HG02588 (cell line): ENCODE measurements around the gene PCDHA13.
"Not testable (repeated sequence)": the region's sequence is repeated elsewhere in the genome, so short reads cannot be mapped to it uniquely, and the experiment has no call there.

Source experiments
- ATAC-seq: cut with Tn5 transposase; IDR thresholded peaks from one replicate; pipeline ENCODE4 v1.9.1; 2021; ENCODE audit warnings: mild to moderate bottlenecking, moderate library complexity; ENCODE audit not compliant: unreplicated experiment

The PCDHA13 gene, protein sequence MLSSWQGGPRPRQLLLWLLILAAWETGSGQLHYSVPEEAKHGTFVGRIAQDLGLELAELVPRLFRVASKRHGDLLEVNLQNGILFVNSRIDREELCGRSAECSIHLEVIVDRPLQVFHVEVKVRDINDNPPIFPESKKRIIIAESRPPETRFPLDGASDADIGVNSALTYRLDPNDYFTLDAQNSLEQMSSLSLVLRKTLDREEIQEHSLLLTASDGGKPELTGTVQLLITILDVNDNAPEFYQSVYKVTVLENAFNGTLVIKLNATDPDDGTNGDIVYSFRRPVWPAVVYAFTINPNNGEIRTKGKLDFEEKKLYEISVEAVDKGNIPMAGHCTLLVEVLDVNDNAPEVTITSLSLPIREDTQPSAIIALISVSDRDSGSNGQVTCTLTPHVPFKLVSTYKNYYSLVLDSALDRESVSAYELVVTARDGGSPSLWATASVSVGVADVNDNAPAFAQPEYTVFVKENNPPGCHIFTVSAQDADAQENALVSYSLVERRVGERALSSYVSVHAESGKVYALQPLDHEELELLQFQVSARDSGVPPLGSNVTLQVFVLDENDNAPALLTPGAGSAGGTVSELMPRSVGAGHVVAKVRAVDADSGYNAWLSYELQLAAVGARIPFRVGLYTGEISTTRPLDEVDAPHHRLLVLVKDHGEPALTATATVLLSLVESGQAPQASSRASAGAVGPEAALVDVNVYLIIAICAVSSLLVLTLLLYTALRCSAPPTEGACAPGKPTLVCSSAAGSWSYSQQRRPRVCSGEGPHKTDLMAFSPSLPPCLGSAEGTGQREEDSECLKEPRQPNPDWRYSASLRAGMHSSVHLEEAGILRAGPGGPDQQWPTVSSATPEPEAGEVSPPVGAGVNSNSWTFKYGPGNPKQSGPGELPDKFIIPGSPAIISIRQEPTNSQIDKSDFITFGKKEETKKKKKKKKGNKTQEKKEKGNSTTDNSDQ

DNA sequence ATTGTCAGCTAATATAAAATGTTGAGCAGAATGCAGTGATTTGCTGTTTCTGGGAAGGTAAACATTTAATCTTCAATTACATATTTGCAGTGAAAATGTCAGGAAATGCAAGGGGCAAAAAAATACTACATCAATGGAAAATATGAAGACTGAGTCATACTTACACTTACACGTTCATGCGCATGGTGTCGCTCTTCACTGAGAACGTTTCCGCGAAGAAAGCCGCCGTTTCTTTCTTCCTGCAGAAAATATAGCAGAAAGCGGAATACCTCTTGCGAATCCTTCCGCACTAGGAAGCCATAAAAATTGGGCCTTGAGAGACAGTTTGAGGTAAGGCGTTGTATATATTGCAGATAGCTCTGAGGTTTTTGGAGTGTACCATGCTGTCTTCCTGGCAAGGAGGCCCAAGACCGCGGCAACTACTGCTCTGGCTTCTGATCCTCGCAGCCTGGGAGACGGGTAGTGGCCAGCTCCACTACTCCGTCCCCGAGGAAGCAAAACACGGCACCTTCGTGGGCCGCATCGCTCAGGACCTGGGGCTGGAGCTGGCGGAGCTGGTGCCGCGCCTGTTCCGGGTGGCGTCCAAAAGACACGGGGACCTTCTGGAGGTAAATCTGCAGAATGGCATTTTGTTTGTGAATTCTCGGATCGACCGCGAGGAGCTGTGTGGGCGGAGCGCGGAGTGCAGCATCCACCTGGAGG is at the start of gene PCDHA13:
TSS of gene PCDHA13 (plus strand) at position 236 of the 702 bp plus-strand sequence. CDS start at position 381, 145 bp downstream.
- ATAC-seq = no peak

DNA sequence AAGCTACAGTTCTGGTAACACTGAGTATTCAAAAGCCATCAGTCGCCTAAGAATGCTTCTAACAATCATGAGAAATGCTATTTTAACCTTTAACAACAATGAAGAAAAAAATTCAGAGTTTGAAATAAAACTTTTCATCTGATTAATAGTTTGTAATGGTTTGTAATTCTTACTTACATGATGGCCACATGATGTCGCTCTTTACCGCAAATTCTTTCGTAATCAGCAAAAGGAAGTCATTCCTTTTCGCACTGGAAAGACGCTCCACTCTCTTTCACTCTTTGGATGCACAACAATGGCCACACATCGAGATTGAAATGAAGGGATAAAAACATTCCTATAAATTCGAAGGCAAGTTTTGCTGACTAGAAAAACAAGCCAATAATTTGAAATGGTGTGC is 47.9 kb upstream of the PCDHA13 start, which contains the start of gene PCDHA7:
TSS of gene PCDHA7 (plus strand) at position 277 of the 400 bp plus-strand sequence. CDS start at position 392, 115 bp downstream.
- ATAC-seq = no peak

DNA sequence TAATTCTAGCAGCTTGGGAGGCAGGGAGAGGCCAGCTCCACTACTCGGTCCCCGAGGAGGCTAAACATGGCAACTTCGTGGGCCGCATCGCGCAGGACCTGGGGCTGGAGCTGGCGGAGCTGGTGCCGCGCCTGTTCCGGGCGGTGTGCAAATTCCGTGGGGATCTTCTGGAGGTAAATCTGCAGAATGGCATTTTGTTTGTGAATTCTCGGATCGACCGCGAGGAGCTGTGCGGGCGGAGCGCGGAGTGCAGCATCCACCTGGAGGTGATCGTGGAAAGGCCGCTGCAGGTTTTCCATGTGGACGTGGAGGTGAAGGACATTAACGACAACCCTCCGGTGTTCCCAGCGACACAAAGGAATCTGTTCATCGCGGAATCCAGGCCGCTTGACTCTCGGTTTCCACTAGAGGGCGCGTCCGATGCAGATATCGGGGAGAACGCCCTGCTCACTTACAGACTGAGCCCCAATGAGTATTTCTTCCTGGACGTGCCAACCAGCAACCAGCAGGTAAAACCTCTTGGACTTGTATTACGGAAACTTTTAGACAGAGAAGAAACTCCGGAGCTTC is 47.4 kb upstream of the PCDHA13 start:
- not testable (repeated sequence) for ATAC-seq

DNA sequence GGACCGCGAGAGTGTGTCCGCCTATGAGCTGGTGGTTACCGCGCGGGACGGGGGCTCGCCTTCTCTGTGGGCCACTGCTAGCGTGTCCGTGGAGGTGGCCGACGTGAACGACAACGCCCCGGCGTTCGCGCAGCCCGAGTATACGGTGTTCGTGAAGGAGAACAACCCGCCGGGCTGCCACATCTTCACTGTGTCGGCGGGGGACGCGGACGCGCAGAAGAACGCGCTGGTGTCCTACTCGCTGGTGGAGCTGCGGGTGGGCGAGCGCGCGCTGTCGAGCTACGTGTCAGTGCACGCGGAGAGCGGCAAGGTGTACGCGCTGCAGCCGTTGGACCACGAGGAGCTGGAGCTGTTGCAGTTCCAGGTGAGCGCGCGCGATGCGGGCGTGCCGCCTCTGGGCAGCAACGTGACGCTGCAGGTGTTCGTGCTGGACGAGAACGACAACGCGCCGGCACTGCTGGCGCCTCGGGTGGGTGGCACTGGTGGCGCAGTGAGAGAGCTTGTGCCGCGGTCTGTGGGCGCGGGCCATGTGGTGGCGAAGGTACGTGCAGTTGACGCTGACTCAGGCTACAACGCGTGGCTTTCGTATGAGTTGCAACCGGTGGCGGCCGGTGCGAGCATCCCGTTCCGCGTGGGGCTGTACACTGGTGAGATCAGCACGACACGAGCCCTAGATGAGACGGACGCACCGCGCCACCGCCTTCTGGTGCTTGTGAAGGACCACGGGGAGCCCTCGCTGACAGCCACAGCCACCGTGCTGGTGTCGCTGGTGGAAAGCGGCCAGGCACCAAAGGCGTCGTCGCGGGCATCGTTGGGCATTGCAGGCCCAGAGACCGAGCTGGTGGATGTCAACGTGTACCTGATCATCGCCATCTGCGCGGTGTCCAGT is 46.1 kb upstream of the PCDHA13 start:
- no peak for ATAC-seq

DNA sequence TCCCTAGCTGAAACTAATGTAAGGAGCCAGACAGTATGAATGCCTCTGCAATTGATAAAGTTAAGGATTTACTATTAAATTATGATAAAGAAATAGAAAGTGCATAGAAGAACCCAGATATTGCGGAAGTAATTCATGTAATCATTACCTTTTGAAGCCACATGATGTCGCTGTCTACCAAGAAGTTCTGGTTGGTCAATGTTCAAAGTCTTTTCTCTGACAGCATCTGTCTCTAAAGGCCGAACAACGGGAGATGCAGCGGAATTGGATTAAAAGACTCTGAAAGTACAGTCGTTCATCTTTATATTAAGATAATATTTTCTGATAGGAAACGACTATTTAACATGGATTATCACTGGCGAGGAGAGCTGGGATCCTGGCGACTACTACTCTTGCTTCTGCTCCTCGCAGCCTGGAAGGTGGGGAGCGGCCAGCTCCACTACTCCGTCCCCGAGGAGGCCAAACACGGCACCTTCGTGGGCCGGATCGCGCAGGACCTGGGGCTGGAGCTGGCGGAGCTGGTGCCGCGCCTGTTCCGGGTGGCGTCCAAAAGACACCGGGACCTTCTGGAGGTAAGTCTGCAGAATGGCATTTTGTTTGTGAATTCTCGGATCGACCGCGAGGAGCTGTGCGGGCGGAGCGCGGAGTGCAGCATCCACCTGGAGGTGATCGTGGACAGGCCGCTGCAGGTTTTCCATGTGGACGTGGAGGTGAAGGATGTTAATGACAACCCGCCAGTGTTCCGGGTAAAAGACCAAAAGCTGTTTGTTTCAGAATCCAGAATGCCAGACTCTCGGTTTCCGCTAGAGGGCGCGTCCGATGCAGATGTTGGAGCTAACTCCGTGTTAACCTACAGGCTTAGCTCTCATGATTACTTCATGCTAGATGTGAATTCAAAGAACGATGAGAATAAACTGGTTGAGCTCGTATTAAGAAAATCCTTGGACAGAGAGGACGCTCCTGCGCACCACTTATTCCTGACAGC is 40.7 kb upstream of the PCDHA13 start, which contains the start of gene PCDHA8:
TSS of gene PCDHA8 (plus strand) at position 210 of the 985 bp plus-strand sequence. CDS start at position 345, 135 bp downstream.
- ATAC-seq = no peak

DNA sequence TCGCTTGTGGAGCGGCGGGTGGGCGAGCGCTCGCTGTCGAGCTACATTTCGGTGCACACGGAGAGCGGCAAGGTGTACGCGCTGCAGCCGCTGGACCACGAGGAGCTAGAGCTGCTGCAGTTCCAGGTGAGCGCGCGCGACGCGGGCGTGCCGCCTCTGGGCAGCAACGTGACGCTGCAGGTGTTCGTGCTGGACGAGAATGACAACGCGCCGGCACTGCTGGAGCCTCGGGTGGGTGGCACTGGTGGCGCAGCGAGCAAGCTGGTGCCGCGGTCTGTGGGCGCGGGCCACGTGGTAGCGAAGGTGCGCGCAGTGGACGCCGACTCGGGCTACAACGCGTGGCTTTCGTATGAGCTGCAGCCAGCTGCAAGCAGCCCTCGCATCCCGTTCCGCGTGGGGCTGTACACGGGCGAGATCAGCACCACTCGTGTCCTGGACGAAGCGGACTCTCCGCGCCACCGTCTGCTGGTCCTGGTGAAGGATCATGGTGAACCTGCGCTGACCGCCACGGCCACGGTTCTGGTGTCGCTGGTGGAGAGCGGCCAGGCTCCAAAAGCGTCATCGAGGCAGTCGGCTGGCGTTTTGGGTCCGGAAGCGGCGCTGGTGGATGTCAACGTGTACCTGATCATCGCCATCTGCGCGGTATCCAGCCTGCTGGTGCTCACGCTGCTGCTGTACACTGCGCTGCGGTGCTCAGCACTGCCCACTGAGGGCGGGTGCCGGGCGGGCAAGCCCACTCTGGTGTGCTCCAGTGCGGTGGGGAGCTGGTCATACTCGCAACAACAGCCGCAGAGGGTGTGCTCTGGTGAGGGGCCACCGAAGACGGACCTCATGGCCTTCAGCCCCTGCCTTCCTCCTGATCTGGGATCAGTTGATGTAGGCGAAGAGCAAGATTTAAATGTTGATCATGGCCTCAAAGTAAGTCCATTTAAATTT is 38.9 kb upstream of the PCDHA13 start:
- ATAC-seq = no peak

DNA sequence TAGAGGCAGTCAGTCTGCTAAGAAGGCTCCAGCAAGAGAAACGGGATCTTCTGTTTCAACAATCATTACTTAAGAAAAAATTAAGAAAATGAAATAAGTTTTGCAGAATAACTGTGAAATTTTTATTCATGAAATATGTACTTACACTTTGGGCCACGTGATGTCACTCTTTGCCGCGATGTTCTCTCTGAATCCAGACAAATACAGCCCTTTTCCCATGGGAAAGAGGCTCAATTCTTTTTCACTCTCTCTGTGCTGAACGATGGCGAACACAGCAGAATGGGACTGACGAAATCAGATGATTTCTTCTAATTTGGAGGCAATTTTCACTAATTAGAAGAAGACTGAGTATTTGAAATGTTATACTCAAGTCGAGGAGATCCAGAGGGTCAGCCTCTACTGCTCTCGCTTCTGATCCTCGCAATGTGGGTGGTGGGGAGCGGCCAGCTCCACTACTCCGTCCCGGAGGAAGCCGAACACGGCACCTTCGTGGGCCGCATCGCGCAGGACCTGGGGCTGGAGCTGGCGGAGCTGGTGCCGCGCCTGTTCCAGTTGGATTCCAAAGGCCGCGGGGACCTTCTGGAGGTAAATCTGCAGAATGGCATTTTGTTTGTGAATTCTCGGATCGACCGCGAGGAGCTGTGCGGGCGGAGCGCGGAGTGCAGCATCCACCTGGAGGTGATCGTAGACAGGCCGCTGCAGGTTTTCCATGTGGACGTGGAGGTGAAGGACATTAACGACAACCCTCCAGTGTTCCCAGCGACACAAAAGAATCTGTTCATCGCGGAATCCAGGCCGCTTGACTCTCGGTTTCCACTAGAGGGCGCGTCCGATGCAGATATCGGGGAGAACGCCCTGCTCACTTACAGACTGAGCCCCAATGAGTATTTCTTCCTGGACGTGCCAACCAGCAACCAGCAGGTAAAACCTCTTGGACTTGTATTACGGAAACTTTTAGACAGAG is 33.5 kb upstream of the PCDHA13 start, which contains the start of gene PCDHA9:
TSS of gene PCDHA9 (plus strand) at position 244 of the 964 bp plus-strand sequence. CDS start at position 358, 114 bp downstream.
- ATAC-seq = not testable (repeated sequence)

DNA sequence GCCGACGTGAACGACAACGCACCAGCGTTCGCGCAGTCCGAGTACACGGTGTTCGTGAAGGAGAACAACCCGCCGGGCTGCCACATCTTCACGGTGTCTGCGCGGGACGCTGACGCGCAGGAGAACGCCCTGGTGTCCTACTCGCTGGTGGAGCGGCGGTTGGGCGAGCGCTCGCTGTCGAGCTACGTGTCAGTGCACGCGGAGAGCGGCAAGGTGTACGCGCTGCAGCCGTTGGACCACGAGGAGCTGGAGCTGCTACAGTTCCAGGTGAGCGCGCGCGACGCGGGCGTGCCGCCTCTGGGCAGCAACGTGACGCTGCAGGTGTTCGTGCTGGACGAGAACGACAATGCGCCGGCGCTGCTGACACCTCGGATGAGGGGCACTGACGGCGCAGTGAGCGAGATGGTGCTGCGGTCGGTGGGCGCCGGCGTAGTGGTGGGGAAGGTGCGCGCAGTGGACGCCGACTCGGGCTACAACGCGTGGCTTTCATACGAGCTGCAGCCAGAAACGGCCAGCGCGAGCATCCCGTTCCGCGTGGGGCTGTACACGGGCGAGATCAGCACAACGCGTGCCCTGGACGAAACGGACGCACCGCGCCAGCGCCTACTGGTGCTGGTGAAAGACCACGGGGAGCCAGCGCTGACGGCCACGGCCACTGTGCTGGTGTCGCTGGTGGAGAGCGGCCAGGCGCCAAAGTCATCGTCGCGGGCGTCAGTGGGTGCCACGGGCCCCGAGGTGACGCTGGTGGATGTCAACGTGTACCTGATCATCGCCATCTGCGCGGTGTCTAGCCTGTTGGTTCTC is 31.9 kb upstream of the PCDHA13 start:
- ATAC-seq = not testable (repeated sequence)

DNA sequence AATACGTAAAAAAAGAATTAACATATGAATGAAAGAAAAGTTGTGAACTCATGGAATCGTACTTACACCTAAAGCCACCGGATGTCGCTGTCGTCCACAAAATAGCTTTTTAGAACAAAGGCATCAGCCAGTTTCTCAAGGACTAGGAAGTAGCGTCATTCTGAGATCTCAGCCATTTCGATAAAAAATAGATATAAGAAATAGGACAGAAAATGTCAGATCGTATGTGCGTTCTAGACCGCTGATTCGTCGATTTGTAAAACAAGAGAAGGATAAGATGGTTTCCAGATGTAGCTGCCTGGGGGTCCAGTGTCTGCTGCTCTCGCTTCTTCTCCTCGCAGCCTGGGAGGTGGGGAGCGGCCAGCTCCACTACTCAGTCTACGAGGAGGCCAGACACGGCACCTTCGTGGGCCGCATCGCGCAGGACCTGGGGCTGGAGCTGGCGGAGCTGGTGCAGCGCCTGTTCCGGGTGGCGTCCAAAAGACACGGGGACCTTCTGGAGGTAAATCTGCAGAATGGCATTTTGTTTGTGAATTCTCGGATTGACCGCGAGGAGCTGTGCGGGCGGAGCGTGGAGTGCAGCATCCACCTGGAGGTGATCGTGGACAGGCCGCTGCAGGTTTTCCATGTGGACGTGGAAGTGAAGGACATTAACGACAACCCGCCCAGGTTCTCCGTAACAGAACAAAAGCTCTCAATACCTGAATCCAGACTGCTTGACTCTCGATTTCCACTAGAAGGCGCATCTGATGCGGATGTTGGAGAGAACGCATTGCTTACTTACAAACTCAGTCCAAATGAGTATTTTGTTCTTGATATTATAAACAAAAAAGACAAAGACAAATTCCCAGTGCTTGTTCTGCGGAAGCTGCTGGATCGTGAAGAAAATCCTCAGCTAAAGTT is 25.9 kb upstream of the PCDHA13 start, which contains the start of gene PCDHA10:
TSS of gene PCDHA10 (plus strand) at position 126 of the 903 bp plus-strand sequence. CDS start at position 278, 152 bp downstream.
- ATAC-seq = no peak

DNA sequence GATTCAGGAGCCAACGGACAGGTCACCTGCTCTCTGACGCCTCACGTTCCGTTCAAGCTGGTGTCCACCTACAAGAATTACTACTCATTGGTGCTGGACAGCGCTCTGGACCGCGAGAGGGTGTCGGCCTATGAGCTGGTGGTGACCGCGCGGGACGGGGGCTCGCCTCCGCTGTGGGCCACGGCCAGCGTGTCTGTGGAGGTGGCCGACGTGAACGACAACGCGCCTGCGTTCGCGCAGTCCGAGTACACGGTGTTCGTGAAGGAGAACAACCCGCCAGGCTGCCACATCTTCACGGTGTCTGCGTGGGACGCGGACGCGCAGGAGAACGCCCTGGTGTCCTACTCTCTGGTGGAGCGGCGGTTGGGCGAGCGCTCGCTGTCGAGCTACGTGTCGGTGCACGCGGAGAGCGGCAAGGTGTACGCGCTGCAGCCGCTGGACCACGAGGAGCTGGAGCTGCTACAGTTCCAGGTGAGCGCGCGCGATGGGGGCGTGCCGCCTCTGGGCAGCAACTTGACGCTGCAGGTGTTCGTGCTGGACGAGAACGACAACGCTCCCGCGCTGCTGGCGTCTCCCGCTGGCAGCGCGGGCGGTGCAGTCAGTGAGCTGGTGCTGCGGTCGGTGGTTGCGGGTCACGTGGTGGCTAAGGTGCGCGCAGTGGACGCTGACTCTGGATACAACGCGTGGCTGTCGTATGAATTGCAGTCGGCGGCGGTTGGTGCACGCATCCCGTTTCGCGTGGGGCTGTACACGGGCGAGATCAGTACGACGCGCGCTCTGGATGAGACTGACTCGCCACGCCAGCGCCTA is 24.5 kb upstream of the PCDHA13 start:
- ATAC-seq = no peak

DNA sequence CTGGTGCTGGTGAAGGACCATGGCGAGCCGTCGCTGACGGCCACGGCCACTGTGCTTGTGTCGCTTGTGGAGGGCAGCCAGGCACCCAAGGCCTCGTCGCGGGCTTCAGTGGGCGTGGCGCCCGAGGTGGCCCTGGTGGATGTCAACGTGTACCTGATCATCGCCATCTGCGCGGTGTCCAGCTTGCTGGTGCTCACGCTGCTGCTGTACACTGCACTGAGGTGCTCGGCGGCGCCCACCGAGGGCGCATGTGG is 24.0 kb upstream of the PCDHA13 start:
- no peak for ATAC-seq

DNA sequence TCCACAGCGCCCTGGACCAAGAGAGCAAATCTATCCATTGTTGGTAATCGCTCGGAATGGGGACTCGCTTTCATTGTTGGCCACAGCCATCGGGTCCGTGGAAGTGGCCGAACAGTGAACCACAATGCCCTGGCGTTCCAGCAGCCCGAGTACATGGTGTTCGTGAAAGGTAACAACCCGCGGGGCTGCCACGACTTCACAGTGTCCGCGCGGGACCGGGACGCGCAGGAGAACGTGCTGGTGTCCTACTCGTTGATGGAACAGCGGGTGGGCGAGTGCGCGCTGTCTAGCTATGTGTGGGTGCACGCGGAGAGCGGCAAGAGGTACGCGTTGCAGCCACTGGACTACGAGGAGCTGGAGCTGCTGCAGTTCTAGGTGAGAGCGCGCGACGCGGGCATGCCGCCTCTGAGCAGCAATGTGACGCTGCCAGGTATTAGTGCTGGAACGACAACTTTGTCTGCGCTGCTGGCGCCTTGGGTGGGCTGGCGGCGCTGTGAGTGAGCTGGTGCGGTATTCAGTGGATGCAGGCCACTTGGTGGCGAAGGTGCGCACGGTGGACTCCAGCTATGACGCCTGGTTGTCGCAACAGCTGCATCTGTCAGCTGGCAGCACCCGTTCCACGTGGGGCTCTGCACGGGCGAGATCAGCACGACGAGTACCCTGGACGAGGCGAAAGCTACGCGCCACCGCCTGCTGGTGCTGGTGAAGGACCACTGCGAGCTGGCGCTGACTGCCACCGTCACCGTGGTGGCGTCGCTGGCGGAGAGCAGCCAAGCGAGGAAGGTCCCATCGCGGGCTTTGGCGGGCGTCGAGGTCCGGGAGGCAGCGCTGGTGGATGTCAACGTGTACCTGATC is 19.3 kb upstream of the PCDHA13 start:
- no peak for ATAC-seq
